NCI-H748 (cell line): Measurements from ENCODE around the gene ALKAL2.

Experiments
- DNase-seq: peaks from one replicate; lab custom pipeline; 2025; ENCODE audit not compliant: unreplicated experiment; lab: John Stamatoyannopoulos, UW

ALKAL2 gene

DNA sequence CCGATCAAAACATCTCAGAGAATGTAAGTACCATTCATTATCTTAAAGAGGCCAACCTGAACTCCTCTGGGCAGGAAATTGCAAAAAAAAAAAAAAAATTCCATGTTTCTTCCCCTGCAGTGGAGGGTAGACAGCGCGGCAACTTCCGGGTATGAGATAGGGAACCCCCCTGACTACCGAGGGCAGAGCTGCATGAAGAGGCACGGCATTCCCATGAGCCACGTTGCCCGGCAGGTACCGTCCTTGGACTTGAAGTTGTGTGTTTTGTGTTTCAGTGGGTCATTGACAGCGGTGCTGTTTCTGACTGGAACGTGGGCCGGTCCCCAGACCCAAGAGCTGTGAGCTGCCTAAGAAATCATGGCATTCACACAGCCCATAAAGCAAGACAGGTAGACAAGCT, 16.0 kb downstream of the ALKAL2 start:
- DNase-seq: no peak

- DNase-seq: no peak
Measured at GRCh38 chr2:270861-271260, 17.0 kb downstream of the ALKAL2 start.

- DNase-seq: no peak
Measured at GRCh38 chr2:269356-270030, 18.4 kb downstream of the ALKAL2 start.

GRCh38 chr2:268323-268722, 19.6 kb downstream of the ALKAL2 start:
- no peak for DNase-seq

GRCh38 chr2:264493-265468, 23.1 kb downstream of the ALKAL2 start, which contains the start of gene ACP1:
Gene ACP1 (plus strand): TSS chr2:264947. CDS start chr2:264965, 18 bp downstream.
- DNase-seq: peak; percentile 98

DNA sequence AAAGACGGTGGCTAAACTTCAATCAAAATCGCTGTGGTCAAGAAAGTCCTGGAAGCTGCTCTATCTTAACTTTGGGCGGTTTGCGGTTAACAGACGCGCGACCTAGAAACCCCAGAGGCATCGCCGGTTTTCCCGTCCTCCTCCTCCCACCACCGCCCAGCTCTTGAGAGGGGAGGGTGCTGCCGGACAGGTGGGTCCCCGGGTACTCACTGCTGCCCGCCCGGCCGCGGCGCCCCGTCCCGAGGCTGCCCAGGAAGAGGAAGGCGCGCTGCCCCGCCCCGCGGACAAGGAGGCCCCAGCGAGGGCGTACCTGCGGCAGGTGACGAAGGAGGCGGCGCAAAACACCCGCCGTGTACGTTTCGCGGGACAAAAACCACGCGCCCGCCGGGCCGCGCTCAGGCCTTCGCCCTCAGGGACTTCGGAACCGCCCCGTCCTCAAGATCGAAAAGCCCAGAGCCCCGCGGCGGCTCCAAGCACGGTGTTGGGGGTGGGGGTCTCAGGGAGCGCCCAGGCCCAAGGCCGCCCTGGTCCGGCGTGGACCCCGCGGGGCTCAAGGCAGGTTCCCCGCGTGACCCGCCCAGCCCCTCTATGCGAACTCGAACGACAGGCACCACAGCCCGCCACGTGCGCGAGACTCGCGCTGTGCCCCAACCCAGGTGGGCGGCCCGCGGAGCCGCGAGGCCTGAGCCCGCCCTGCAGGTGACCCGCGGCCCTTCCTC, 24.0 kb downstream of the ALKAL2 start, which contains the start of gene SH3YL1:
SH3YL1 (minus strand) TSS at position 259 of the 719 bp plus-strand sequence; CDS start at position 211, 48 bp downstream.
- peak; percentile 78 for DNase-seq

DNA sequence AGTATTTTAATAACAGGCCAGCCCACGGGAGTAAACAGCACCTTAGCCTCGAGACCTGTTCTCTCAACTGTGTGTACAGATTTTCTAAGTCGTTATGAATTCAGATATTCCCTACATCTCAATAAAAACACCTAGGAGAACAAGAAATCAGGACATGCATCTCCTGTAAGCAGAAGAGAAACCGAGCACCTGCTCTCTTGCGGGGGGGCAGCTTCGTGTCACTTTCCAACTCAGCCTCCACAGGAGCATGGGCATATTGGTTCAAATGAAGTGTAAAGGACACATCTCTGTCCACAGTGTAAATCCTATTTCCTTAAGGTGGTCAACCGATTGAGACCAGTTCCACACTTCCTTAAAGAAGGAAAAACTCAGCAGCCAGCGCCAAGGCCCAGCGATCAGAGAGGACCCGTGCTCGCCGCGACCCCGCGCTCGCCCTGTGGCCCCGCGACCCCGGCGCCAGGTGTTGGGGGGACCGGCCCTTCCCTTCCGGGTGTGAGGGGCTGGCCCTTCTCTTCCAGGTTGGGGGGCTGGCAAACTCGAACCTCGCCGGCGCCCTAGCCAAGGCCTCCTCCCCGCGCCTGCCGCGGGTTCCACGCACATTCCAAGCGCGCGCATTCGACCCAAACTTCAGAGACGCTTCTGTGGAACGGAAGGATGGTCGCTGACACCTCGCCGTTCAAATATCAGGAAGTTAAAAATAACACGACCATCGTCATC, 24.7 kb downstream of the ALKAL2 start:
- DNase-seq: peak; percentile 40

- peak; percentile 11 for DNase-seq
Measured at GRCh38 chr2:262117-262516, 25.8 kb downstream of the ALKAL2 start.

DNA sequence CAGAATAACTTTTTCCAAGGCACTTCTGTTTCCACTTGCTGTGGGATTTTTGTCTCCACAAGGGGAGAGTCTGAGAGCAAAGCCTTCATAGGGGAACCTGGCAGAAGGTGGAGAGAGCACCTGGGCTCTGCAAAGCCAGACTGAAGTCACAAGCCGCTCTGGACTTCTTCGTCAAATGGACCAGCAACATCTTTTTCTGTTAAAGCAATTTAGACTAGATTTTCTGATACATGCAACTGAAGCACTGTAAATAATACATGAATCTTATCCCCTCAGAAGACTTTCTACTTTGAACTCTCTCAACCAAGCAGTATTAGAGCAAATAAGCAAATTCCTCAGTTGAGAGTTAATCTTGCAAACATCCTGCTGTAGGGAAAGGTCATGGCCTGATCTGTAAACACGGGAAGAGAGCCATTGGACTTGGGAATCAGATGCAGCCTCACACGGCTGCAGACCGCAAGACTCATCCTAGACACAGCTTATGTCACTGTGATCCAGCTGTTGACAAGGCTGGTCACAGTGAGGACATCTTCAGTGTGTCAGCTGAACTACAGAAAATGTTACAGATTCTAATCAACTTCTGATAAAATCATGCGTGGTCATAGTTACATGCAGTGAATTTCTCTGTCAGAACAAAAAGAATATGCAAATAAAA, 27.3 kb downstream of the ALKAL2 start:
- peak; percentile 8 for DNase-seq

GRCh38 chr2:259789-260331, 28.0 kb downstream of the ALKAL2 start:
- no peak for DNase-seq

DNA sequence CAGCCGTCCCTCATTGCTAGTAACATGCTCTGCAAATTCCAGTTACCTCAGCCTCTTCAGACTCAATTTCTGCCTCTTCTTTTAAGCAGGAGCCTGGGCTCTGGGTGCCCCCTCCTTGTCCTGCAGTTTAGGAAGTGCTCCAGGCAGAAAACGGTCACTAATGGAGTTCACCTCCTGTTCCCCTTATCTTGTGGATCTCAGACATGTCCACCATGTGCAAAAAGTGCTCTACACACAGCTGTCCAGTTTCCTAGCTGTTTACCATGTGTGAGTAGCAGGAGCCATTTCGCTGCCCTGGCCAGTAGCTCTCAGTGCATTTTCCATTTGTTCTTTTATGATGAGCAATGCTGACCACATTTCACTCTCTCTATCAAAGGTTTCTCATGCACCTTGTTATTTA, 29.0 kb downstream of the ALKAL2 start:
- DNase-seq: no peak

DNA sequence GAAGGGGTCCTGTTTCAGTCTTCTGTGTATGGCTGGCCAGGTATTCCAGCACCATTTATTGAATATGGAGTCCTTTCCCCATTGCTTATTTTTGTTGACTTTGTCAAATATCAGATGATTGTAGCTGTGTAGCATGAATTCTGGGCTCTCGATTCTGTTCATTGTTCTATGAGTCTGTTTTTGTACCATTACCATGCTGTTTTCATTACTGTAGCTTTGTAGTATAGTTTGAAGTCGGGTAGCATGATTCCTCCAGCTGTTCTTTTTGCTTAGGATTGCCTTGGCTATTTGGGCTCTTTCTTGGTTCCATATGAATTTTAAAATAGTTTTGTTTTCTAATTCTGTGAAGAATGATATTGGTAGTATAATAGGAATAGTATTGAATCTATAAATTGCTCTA, 30.0 kb downstream of the ALKAL2 start:
- no peak for DNase-seq

- no peak for DNase-seq
Measured at GRCh38 chr2:257429-257828, 30.5 kb downstream of the ALKAL2 start.

DNA sequence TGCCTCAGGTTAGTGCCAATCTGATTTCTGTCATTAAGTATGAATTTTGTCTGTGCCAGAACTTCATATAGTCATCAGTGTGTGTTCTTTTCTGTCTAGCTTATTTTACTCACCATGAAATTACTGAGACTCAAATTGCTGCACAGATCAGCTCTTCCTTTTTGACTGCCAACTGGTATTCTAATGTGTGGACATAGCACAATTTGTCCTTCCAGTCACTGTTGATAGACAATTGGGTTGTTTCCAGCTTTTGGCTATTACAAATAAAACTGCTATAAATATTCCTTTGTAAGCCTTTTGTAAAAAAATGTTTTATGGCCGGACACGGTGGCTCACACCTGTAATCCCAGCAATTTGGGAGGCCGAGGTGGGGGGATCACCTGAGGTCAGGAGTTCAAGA, 31.8 kb downstream of the ALKAL2 start:
- DNase-seq: no peak

- no peak for DNase-seq
Measured at GRCh38 chr2:255195-255594, 32.7 kb downstream of the ALKAL2 start.

GRCh38 chr2:254241-254640, 33.6 kb downstream of the ALKAL2 start:
- DNase-seq: no peak

- DNase-seq: no peak
Measured at GRCh38 chr2:253202-253638, 34.7 kb downstream of the ALKAL2 start.

DNA sequence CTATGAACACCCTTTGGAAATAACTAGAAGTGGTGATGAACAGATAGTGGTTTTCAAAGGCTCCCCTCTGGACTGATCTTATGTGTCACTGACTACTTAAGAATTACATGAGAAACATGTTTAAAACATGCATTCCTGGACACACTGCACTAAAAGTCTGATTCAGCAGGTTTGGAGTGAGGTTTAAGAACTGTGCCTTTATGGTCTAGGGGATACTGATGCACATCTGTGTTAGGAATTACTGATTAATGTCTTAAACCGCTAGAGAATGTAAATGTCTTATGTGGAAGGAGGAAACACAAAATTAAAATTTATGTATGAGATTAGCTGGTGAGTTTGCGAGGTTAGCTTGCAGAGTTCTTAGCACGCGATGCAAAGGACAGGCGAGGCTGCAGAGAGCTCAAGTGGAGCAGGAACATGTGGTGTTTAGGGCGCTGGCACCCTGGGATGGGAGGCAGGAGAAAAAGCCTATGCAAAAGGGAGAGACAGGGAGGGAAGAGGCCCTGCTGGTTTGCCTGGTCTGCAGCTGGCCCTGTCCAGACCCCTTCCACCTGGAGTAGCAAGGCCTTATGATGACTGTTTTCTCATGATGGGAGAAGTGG, 35.8 kb downstream of the ALKAL2 start:
- no peak for DNase-seq

- DNase-seq: no peak
Measured at GRCh38 chr2:249538-250042, 38.3 kb downstream of the ALKAL2 start.
